GM19238 (cell line): Measurements from ENCODE around the gene KIF3B.
"Not testable (repeated sequence)": the region's sequence is repeated elsewhere in the genome, so short reads cannot be mapped to it uniquely, and the experiment has no call there.

Experiments used
- DNase-seq: peaks from one replicate; pipeline ENCODE4 v3.0.0; 2011; ENCODE audit warnings: low spot score; ENCODE audit not compliant: insufficient read length

Gene KIF3B

GRCh38 chr20:32277361-32278198, at the start of gene KIF3B:
KIF3B (plus strand) TSS chr20:32277651; CDS start chr20:32309778, 32,127 bp downstream.
- peak; percentile 94 for DNase-seq

- DNase-seq, result no peak
Observed at GRCh38 chr20:32227744-32228688, 49.4 kb upstream of the KIF3B start.

DNA sequence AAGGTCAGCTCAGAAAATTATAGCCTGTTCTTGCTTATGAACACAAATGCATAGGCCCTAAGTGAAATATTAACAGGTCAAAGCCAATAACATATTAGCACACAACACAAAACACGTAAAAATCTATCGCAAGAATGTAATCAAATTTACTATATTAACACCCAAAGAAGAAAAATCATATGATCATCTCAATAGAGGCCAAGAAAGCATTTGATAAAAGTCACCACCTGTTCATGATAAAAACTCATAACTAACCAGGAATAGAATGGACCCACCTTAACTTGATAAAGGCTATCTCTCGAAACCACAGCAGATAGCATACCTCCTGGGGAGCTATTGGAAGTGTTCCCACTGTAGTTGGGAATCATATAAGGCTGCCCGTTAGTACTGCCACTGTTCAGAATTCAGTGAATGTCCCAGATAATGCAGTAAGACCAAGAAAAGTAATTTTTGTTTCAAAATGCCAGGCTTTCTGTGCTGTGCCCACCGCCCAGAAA, 48.2 kb upstream of the KIF3B start:
- no peak for DNase-seq

DNA sequence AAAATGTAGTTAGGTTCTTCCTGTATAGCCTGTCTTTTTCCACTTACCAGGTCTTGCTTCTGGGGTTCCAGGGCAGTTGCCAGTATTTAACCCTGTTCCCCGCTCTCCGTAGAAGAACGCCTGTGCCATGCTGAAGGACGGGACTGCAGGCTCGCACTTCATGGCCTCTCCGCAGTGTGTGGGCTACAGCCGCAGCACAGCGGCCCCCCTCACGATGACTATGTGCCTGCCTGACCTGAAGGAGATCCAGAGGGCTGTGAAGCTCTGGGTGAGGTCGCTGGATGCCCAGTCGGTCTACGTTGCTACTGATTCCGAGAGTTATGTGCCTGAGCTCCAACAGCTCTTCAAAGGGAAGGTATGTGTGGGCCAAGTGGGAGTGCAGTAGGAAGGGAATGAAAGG, 46.7 kb upstream of the KIF3B start:
- no peak for DNase-seq

GRCh38 chr20:32231245-32231644, 46.2 kb upstream of the KIF3B start:
- DNase-seq, result no peak

DNA sequence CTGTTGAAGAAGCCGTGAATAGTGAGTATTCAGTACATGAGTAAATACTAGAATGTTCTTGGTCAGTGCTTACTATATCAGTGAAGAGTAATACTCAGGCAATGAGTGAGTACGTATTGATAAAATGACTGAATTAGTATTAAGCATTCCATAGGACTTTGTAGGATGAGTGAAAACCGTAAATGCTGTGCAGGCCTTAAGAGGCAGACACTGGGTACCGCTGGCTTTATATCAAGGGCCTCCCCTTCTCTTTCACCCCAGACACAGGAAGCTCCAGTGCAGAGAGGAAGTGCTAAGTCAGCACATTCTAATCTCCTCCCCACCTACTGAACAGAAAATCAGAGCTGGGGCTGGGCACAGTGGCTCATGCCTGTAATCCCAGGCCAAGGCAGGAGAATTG, 45.6 kb upstream of the KIF3B start:
- no peak for DNase-seq

DNA sequence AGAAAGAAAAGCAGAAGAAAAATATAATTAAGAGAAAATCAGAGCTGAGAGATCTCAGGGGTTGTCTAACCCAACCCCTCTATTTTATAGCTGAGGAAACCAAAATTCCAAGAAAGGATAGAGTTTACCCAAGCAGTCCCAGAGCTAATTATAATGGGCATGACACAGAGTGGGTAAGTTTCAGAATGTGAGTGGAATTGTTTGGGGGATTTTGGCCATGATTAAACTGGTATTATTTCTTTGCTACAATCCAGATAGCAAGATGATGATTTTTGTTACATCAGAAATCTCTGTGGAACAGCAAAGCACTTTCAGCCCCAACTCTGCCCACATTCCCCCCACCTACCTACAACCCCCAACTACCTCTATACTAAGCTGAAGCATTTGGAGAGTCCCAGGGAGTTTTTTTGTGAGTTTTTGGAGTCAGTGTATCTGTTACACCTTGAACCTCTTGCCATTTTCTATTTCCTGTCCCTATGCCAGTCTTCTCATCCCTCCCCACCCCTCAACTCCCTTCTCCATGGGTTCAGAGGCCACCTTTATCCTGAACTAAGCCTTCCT, 45.0 kb upstream of the KIF3B start:
- no peak for DNase-seq

DNA sequence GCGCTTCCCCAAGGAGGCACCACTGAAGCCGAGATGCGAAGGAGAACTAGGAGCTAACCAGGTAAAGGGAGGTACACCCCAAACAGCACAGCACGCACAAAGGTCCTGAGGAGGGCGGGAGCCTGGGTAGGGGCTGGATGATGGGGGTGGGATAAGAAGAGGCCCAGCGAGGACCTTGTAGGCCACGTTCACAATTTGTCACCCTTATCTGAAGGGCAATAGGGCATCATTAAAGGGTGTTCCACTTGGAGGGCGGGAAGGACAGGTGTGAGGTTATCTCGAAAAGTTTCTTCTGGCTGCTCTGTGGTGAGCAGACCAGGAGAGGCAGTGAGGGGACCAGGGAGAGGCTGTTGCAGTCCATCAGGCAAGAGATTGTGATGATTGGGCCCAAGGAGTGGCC, 44.2 kb upstream of the KIF3B start:
- no peak for DNase-seq

DNA sequence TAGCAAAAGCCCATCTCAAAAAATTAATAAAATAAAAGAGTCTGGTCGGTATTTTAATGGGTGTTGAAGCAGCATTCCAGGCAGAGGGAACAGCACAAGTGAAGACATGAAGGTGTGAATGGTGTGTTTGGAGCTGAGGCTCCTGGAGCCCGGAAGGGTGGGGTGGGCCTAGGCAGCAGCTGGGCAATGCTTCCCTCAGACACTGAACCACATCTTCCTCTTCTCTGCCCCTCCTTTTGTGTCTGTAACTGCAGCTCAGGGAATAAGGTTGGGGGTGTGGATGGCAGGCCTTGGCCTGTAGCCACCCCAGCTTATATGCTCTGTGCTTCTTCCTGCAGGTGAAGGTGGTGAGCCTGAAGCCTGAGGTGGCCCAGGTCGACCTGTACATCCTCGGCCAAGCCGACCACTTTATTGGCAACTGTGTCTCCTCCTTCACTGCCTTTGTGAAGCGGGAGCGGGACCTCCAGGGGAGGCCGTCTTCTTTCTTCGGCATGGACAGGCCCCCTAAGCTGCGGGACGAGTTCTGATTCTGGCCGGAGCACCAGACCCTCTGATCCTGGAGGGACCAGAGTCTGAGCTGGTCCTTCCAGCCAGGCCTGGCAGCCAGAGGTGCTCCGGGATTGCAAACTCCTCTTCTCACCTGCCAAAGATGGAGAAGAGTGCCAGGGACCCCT, 43.2 kb upstream of the KIF3B start:
- no peak for DNase-seq

- DNase-seq, result no peak
Observed at GRCh38 chr20:32235331-32236047, 42.0 kb upstream of the KIF3B start.

DNA sequence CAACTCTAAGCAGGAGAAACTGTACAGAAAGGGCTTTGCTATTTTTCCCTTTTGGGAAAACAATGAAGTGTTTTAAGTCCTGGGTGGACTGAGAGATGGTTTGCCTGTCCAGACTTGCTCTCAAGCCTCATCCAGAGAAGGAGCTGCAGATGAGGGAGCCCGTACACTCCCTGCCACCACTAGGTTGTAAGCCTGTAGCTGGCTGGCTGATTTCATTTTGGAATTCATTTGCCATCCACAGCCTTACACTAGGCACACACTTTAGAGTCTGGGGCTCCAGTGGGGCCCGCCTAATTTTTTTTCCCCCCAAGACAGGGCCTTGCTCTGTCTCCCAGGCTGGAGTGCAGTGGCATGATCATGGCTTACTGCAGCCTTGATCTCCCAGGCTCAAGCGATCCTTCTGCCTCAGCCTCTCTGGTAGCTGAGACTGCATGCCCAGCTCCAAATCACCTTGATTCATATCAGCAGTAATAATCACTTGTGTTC, 41.4 kb upstream of the KIF3B start:
- DNase-seq, result no peak

- no peak for DNase-seq
Observed at GRCh38 chr20:32236819-32237218, 40.6 kb upstream of the KIF3B start.

DNA sequence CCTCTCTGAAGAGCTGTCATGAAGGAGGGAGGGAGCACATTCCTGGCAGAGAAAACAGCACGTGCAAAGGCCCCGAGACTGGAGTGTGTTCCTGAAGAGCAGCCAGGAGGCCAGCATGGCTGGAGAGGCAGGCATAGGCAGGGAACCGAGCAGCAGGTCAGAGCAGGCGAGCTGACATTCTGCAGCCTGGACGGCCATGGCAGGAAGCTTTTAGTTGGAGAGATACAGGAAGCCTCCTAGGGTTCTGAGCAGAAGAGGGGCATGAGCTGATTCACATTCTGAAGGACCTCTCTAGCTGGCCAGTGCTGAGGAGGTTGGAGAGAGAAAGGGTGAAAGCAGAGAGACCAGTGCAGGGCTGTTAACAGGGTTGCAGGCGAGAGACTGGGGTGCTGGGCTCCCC, 40.0 kb upstream of the KIF3B start:
- DNase-seq, result no peak

- DNase-seq, result no peak
Observed at GRCh38 chr20:32238483-32239425, 38.7 kb upstream of the KIF3B start.

DNA sequence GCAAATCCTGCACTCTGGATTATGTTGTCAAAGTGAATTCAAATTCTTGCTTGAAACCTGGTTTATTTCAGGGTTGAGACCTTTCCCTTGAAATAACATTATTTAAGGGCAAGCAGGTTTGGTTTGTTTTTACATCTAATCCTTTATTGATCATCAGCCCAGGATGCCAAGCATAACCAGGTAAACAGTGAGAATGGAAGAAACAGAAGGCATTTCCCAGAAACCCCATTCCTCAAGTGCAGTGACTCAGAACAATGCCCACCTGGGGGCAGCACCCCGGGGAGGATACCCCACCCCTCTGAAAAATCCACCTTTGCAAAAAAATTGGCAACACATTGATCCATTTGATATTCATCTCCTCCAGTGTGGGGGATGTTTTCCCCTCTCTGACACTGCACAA, 37.2 kb upstream of the KIF3B start:
- no peak for DNase-seq

GRCh38 chr20:32241807-32242206, 35.6 kb upstream of the KIF3B start:
- DNase-seq, result no peak

GRCh38 chr20:32244150-32244823, 33.2 kb upstream of the KIF3B start:
- DNase-seq, result no peak

DNA sequence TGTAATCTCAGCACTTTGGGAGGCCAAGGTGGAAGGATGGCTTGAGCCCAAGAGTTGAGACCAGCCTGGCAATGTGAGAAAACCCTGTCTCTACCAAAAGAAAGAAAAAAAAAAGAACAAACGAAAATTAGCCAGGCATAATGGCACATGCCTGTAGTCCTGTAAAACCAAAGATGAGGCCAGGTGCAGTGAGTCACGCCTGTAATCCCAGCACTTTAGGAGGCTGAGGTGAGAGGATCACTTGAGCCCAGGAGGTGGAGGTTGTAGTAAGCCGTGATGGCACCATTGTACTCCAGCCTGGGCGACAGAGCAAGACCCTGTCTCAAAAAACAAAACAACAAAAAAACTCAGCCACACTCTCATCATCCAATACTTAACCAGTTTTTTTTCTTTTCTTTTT, 32.5 kb upstream of the KIF3B start:
- DNase-seq, result no peak

GRCh38 chr20:32246208-32246607, 31.2 kb upstream of the KIF3B start:
- not testable (repeated sequence) for DNase-seq
